ENCODE results near the gene OR5H15.

DNA sequence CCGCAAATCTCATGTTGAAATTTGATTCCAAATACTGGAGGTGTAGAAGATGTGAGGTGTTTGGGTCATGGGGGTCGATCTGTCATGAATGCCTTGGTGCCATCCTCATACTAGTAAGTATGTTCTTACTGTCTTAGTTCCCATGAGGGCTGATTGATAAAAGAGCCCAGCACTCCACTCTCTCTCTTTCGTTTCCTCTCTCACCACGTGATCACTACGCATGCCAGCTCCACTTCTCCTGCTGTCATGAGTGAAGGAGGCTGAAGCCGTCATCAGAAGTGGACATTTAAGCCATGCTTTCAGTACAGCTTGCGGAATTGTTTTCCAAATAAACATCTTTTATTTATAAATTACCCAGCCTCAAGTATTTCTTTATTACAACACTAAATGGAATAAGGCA lies 6.1 kb downstream of the OR5H15 start:
- TF ChIP-seq RAD21 (conservative IDR thresholded peaks at IDR 0.05): no peak
- TF ChIP-seq, protein P1, sequence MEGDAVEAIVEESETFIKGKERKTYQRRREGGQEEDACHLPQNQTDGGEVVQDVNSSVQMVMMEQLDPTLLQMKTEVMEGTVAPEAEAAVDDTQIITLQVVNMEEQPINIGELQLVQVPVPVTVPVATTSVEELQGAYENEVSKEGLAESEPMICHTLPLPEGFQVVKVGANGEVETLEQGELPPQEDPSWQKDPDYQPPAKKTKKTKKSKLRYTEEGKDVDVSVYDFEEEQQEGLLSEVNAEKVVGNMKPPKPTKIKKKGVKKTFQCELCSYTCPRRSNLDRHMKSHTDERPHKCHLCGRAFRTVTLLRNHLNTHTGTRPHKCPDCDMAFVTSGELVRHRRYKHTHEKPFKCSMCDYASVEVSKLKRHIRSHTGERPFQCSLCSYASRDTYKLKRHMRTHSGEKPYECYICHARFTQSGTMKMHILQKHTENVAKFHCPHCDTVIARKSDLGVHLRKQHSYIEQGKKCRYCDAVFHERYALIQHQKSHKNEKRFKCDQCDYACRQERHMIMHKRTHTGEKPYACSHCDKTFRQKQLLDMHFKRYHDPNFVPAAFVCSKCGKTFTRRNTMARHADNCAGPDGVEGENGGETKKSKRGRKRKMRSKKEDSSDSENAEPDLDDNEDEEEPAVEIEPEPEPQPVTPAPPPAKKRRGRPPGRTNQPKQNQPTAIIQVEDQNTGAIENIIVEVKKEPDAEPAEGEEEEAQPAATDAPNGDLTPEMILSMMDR (IDR thresholded peaks at IDR 0.05; ENCODE audit: poor library complexity, severe bottlenecking): no peak
